Measurements from ENCODE around the gene WDR87. TPM values are rescaled to one million over a fixed set of nuclear protein-coding genes. Genes with fewer than 3 reads are reported as not detected.

WDR87 gene
- total and polyA plus RNA-seq, 2 donors (not counting 3 experiments of a cell fraction or from before 2014, with no cell fraction given) = not detected

DNA sequence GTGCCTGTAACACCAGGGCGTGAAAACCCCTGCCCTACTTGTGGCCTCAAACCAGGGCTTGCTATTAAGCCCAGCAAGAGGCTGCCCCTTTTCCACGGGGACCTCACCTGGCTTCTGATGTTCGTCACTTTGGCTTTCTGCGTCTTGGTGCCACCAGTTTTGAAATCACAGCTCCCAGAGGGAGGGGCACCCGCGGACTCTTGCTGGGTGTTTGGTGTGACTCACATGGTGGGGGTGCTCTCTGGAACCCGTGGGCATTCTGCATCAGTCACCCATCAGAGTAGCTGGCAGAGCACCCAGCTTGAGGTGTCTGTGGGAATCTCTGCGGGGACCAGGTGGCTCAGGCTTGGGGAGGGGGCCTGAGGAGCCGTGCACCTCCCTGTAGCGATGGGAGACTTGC lies 19.9 kb upstream of the WDR87 start:
- ChIA-PET POLR2A (no interaction called here), CTCF (interaction anchor here (1.2 to 3.1 kb wide), 2 partner anchors 9 to 13 kb away, joined by 5 to 11 read pairs; no protein-coding TSS in a partner anchor)
- peaks cover 0 to 1% of the 10 kb centered on the region in 2 experiments for H3K36me3 ChIP-seq (ENCODE audit: control insufficient read depth in 2 of 2, extremely low read depth in 1 of 2, insufficient read depth in 2 of 2, low read length in 2 of 2)
- H3K27ac ChIP-seq (ENCODE audit: insufficient read depth, low read depth, low read length) = no peak overlapping the region
- peaks cover 72% of the 10 kb centered on the region for H3K79me2 ChIP-seq (ENCODE audit: control insufficient read depth, insufficient read depth, low read length)
- H3K27me3 ChIP-seq (ENCODE audit: control insufficient read depth in 2 of 2, insufficient read depth in 2 of 2, low read length in 2 of 2) = no peaks in the 10 kb centered on the region
- TF ChIP-seq GATA2 (IDR thresholded peaks at IDR 0.05; ENCODE audit: insufficient read depth, insufficient read length, low read depth, low read length) (no peak), JUN (IDR thresholded peaks at IDR 0.05; ENCODE audit: borderline replicate concordance, insufficient read depth, insufficient read length, low read depth) (no peak), MYC (IDR thresholded peaks at IDR 0.05; ENCODE audit: low read depth, low read length) (no peak), POLR2AphosphoS5 (IDR thresholded peaks at IDR 0.05; ENCODE audit: insufficient read depth, low read depth, low read length) (no peak), POLR2A (IDR thresholded peaks at IDR 0.05; ENCODE audit: low read depth, low read length) (no peak), EZH2 (IDR thresholded peaks at IDR 0.05; ENCODE audit: borderline replicate concordance, low read depth, low read length, severe bottlenecking) (no peak), FOS (IDR thresholded peaks at IDR 0.05; ENCODE audit: borderline replicate concordance, insufficient read depth, low read length) (no peak)
- TF ChIP-seq, protein P1, sequence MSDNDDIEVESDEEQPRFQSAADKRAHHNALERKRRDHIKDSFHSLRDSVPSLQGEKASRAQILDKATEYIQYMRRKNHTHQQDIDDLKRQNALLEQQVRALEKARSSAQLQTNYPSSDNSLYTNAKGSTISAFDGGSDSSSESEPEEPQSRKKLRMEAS (IDR thresholded peaks at IDR 0.05; ENCODE audit: insufficient read depth, insufficient read length) = no peak
- TF ChIP-seq, protein P2, sequence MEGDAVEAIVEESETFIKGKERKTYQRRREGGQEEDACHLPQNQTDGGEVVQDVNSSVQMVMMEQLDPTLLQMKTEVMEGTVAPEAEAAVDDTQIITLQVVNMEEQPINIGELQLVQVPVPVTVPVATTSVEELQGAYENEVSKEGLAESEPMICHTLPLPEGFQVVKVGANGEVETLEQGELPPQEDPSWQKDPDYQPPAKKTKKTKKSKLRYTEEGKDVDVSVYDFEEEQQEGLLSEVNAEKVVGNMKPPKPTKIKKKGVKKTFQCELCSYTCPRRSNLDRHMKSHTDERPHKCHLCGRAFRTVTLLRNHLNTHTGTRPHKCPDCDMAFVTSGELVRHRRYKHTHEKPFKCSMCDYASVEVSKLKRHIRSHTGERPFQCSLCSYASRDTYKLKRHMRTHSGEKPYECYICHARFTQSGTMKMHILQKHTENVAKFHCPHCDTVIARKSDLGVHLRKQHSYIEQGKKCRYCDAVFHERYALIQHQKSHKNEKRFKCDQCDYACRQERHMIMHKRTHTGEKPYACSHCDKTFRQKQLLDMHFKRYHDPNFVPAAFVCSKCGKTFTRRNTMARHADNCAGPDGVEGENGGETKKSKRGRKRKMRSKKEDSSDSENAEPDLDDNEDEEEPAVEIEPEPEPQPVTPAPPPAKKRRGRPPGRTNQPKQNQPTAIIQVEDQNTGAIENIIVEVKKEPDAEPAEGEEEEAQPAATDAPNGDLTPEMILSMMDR (IDR thresholded peaks at IDR 0.05; ENCODE audit: extremely low read depth in 1 of 2, insufficient read depth in 1 of 2, low read depth in 1 of 2, low read length in 2 of 2) = no peak
- DNase-seq (ENCODE audit: low read depth, low spot score) = no peak
- no peaks in the 10 kb centered on the region for H3K9me1 ChIP-seq (replicated peaks; ENCODE audit: control insufficient read depth, extremely low read depth, insufficient read depth, low read length)
- H3K4me1 ChIP-seq (ENCODE audit: control insufficient read depth, extremely low read depth, insufficient read depth, low read length) = no peaks in the 10 kb centered on the region
- no peak for FAIRE-seq
- no TSS peak for BruUV-seq (replicated peaks)
- no peak overlapping the region for H3K4me2 ChIP-seq (ENCODE audit: insufficient read depth, low read length)
- dilution Hi-C loops (cut with MboI; ENCODE audit: extremely low pct_ligation_motif_present, low sequenced_read_pairs) (no loop called here), intact Hi-C loops (cut with micrococcal nuclease) (no loop called here)
- H2AFZ ChIP-seq (ENCODE audit: low read depth, low read length) = no peak overlapping the region
- H4K20me1 ChIP-seq (replicated peaks; ENCODE audit: control insufficient read depth, extremely low read depth, insufficient read depth, low read length) = no peaks in the 10 kb centered on the region
- H3K4me3 ChIP-seq (replicated peaks in 1 of 3; ENCODE audit: insufficient read depth in 1 of 3, low read depth in 1 of 3, low read length in 3 of 3) = no peak overlapping the region
- no peak overlapping the region for H3K9ac ChIP-seq (replicated peaks; ENCODE audit: extremely low read depth, insufficient read depth, low read length)
- no peaks in the 10 kb centered on the region for H3K9me3 ChIP-seq (replicated peaks; ENCODE audit: control insufficient read depth, insufficient read depth, low read length)

All from endothelial cell of umbilical vein (primary cell).